Ovary (tissue), 3 donors: ENCODE results near the gene GATAD2A.

ENCODE experiments used
- CTCF ChIP-seq, 3 donors: fragments of 450-650 bp in 2 of 3; fragments of 200-600 bp in 1 of 3; IDR thresholded peaks; one replicate each; pipeline versions ENCODE4 v1.5.1 to v1.8.0; 2016 to 2022; ENCODE audit warnings: antibody characterized with exemption in 3 of 3, mild to moderate bottlenecking in 1 of 3
- EP300 ChIP-seq: sonication (generic); formaldehyde crosslinking; IDR thresholded peaks from one replicate; pipeline ENCODE4 v1.6.1; 2017; ENCODE audit warnings: antibody characterized with exemption
- donor health status: DM: no; HTN: no; CAD: no.

GRCh38 chr19:19537075-19538048, 131.9 kb downstream of the GATAD2A start:
- TF ChIP-seq CTCF (IDR thresholded peaks at IDR 0.05) (no peak), EP300 (no peak)
